ENCODE results near the gene SERGEF. TPM values are rescaled to one million over a fixed set of nuclear protein-coding genes. Genes with fewer than 3 reads are reported as not detected.

SERGEF gene
- total RNA-seq, 1 experiment from 2014 or later, result 31.4 TPM

DNA sequence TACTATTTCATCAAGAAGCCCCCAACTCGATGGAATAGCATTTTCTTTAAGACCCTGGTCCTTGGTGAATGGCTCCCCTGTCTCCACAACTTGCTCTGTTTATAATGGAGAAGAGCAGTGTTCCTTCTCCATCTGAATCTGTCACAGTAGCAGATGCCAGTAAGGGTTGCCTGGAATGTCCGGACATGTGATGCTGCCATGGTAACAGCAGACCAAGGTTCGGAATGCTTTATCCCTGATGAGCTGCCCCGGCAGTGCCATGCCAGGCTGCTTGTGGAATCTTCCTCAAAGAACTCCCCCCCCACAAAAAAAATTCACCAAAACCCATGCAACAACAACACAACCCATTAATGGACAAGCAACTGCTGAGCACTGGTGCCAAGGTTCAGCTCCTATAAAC lies 205.8 kb downstream of the SERGEF start:
- Mint-ChIP-seq H3K36me3 (ENCODE audit: insufficient read depth in 1 of 3, low read depth in 3 of 3) (no peaks in the 10 kb centered on the region), H3K4me3 (no peak overlapping the region), H3K4me1 (peaks cover 13 to 14% of the 10 kb centered on the region in 2 experiments), H3K27me3 (ENCODE audit: low read depth) (peaks cover 5% of the 10 kb centered on the region), H3K9me3 (no peaks in the 10 kb centered on the region), H3K27ac (no peak overlapping the region)
- no peak overlapping the region for H2BK12ac ChIP-seq (ENCODE audit: insufficient read length, low read depth, low read length)
- no peak overlapping the region for H3K9ac ChIP-seq (ENCODE audit: extremely low read depth, insufficient read length, low read length)
- no peak overlapping the region for H2BK5ac ChIP-seq (ENCODE audit: insufficient read length, low read length)
- H3K79me2 ChIP-seq (ENCODE audit: insufficient read depth, low read length), result no peaks in the 10 kb centered on the region
- H3K4ac ChIP-seq (ENCODE audit: low read depth, low read length), result no peak overlapping the region
- H2BK15ac ChIP-seq (ENCODE audit: low read depth, low read length), result no peak overlapping the region
- no peaks in the 10 kb centered on the region for H3K23me2 ChIP-seq (ENCODE audit: insufficient read length, low read depth, low read length, poor library complexity, severe bottlenecking)
- H3K27me3 ChIP-seq (ENCODE audit: insufficient read depth, low read length), result no peaks in the 10 kb centered on the region
- H2BK20ac ChIP-seq (ENCODE audit: low read depth, low read length, poor library complexity, severe bottlenecking), result no peak overlapping the region
- no peak overlapping the region for H2AFZ ChIP-seq (ENCODE audit: low read length)
- no CpG with 5 or more reads among the region's 4 CpGs for WGBS (ENCODE audit: extremely low coverage, insufficient read length, low lambda C conversion rate)
- no peak overlapping the region for H3K23ac ChIP-seq (ENCODE audit: insufficient read length, low read depth, low read length)
- H2BK120ac ChIP-seq (ENCODE audit: low read depth, low read length, poor library complexity, severe bottlenecking), result no peak overlapping the region
- no peaks in the 10 kb centered on the region for H3K9me3 ChIP-seq (ENCODE audit: control insufficient read depth, low read depth, low read length)
- H4K20me1 ChIP-seq (ENCODE audit: control insufficient read depth, insufficient read depth, insufficient read length), result no peaks in the 10 kb centered on the region
- no peak for TF ChIP-seq CTCF (conservative IDR thresholded peaks at IDR 0.05)
- no peak overlapping the region for H4K8ac ChIP-seq (replicated peaks; ENCODE audit: insufficient read length, low read depth, low read length)
- no peak overlapping the region for H3K56ac ChIP-seq (ENCODE audit: insufficient read length, low read depth, low read length)
- no peak overlapping the region for H3K18ac ChIP-seq (ENCODE audit: insufficient read length, low read depth, low read length)
- H4K5ac ChIP-seq (ENCODE audit: insufficient read length, low read depth, low read length), result no peak overlapping the region
- no peak overlapping the region for H3K27ac ChIP-seq (ENCODE audit: insufficient read length, low read depth, low read length)
- H3K4me1 ChIP-seq (ENCODE audit: insufficient read depth, low read length), result no peaks in the 10 kb centered on the region
- DNase-seq, result no peak
- H4K91ac ChIP-seq (ENCODE audit: insufficient read length, low read depth, low read length), result no peak overlapping the region
- no peaks in the 10 kb centered on the region for H3K79me1 ChIP-seq (ENCODE audit: insufficient read depth, low read depth, low read length, poor library complexity, severe bottlenecking)
- no peak overlapping the region for H2AK5ac ChIP-seq (ENCODE audit: insufficient read length, low read length)
- no peak overlapping the region for H3T11ph ChIP-seq (ENCODE audit: low read length)
- no peak overlapping the region for H3K4me2 ChIP-seq (ENCODE audit: insufficient read depth, insufficient read length, low read length)
- H3K14ac ChIP-seq (ENCODE audit: insufficient read depth, low read length), result no peak overlapping the region
